ENCODE data around the gene FOXL3. TPM values are rescaled to one million over a fixed set of nuclear protein-coding genes. Genes with fewer than 3 reads are reported as not detected.

Gene FOXL3
- total RNA-seq, 4 donors from 2014 or later: not detected

GRCh38 chr7:327233-327931, 37.4 kb downstream of the FOXL3 start:
- no peak for ATAC-seq (ENCODE audit: low FRiP score)
- DNase-seq (ENCODE audit: low spot score): no peak
- no peak for TF ChIP-seq CTCF (IDR thresholded peaks at IDR 0.05)

GRCh38 chr7:327991-328702, 38.2 kb downstream of the FOXL3 start:
- DNase-seq (ENCODE audit: low spot score): no peak
- ATAC-seq (ENCODE audit: low FRiP score): no peak
- no peak for TF ChIP-seq CTCF (IDR thresholded peaks at IDR 0.05)

GRCh38 chr7:329691-330281, 39.8 kb downstream of the FOXL3 start:
- TF ChIP-seq CTCF (IDR thresholded peaks at IDR 0.05): no peak
- ATAC-seq (ENCODE audit: low FRiP score) (no peak), DNase-seq (ENCODE audit: low spot score) (no peak)

- DNase-seq (ENCODE audit: low spot score): no peak
- ATAC-seq (ENCODE audit: low FRiP score): no peak
- no peak for TF ChIP-seq CTCF (IDR thresholded peaks at IDR 0.05)
Observed at GRCh38 chr7:330511-331230, 40.7 kb downstream of the FOXL3 start.

GRCh38 chr7:332020-332517, 42.1 kb downstream of the FOXL3 start:
- no peak for ATAC-seq (ENCODE audit: low FRiP score)
- no peak for DNase-seq (ENCODE audit: low spot score)
- TF ChIP-seq CTCF (IDR thresholded peaks at IDR 0.05): no peak

- TF ChIP-seq CTCF (IDR thresholded peaks at IDR 0.05): peak in 1 of 3 donors; percentile 16
- ATAC-seq (ENCODE audit: low FRiP score) (peak; percentile 67), DNase-seq (ENCODE audit: low spot score) (peak; percentile 83)
Observed at GRCh38 chr7:332646-333392, 42.8 kb downstream of the FOXL3 start.
